Esophagus squamous epithelium (tissue), 5 donors: ENCODE measurements around the gene STAMBP. TPM values are rescaled to one million over a fixed set of nuclear protein-coding genes. Genes with fewer than 3 reads are reported as not detected.

Experiments used
- DNase-seq: peaks from one replicate; lab custom pipeline; 2025; lab: John Stamatoyannopoulos, UW
- H3K27ac ChIP-seq, 4 donors: fragments of 200-600 bp; sonication (generic); one replicate each; pipeline ENCODE4 v1.5.1; 2016 to 2019; ENCODE audit warnings: mild to moderate bottlenecking in 1 of 4
- H3K27me3 ChIP-seq, 4 donors: fragments of 200-600 bp; sonication (generic); 1 replicate in 3 of 4; 2 replicates in 1 of 4; pipeline versions ENCODE4 v1.5.1 to v1.6.0; 2017 to 2021; ENCODE audit warnings: antibody characterized with exemption in 1 of 4
- H3K36me3 ChIP-seq, 3 donors: fragments of 200-600 bp; sonication (generic); one replicate each; pipeline ENCODE4 v1.5.1; 2016 to 2019
- H3K4me1 ChIP-seq, 3 donors: fragments of 200-600 bp; sonication (generic); one replicate each; pipeline ENCODE4 v1.5.1; 2017 to 2019
- H3K4me3 ChIP-seq, 4 donors: fragments of 200-600 bp; sonication (generic); 1 replicate in 3 of 4; 2 replicates in 1 of 4; pipeline ENCODE4 v1.5.1; 2016 to 2019; ENCODE audit warnings: mild to moderate bottlenecking in 2 of 4, moderate library complexity in 1 of 4
- H3K9me3 ChIP-seq, 3 donors: fragments of 200-600 bp; sonication (generic); one replicate each; pipeline ENCODE4 v1.5.1; 2016 to 2019
- CTCF ChIP-seq, 6 experiments: fragments of 450-650 bp in 4 of 6; fragments of 200-600 bp in 2 of 6; sonication (generic) in 2 of 6; IDR thresholded peaks; one replicate each; pipeline ENCODE4 v1.5.1; 2016 to 2019; ENCODE audit warnings: antibody characterized with exemption in 6 of 6, mild to moderate bottlenecking in 4 of 6, moderate library complexity in 4 of 6
- POLR2A ChIP-seq, 4 donors: fragments of 450-650 bp; IDR thresholded peaks; one replicate each; pipeline ENCODE4 v1.6.1; 2017; ENCODE audit warnings: antibody characterized with exemption in 4 of 4, mild to moderate bottlenecking in 4 of 4, moderate library complexity in 3 of 4
- WGBS, 2 donors: methylation state at CpG; one replicate each; pipeline ENCODE4 v1.1.5; 2018; 5-methylcytosine and 5-hydroxymethylcytosine counted together
- intact Hi-C: fragments of 100-400 bp; cut with DNase I; formaldehyde crosslinking; loops from one replicate; pipeline ENCODE4 v1.15.0; 2022
- total RNA-seq, 4 donors: library from RNA; depleted of rRNA; stranded (reverse); fragments of >200 nt; gene quantifications; one replicate each; pipeline ENCODE4 v1.1.0, GENCODE V29; 2016
- donor health status: DM: yes; HTN: yes; CAD: no.

Gene STAMBP
- total RNA-seq, 4 donors from 2014 or later: 23.5 to 36.8 (median 32.5) TPM

GRCh38 chr2:73852020-73852419 lies 23.3 kb downstream of the STAMBP start:
- H3K4me1 ChIP-seq: peaks cover 0 to 5% (median 4%) of the 10 kb centered on the region in 3 donors
- H3K27me3 ChIP-seq: no peaks in the 10 kb centered on the region
- no peak for DNase-seq
- TF ChIP-seq POLR2A (IDR thresholded peaks at IDR 0.05): no peak
- no peak for TF ChIP-seq CTCF (IDR thresholded peaks at IDR 0.05)
- H3K4me3 ChIP-seq: no peak overlapping the region
- H3K9me3 ChIP-seq: no peaks in the 10 kb centered on the region
- peak overlapping the region in 1 of 4 donors; percentile 2 for H3K27ac ChIP-seq
- peaks cover 21 to 100% (median 46%) of the 10 kb centered on the region in 3 donors for H3K36me3 ChIP-seq
- intact Hi-C loops: no loop called here

- H3K4me1 ChIP-seq: peaks cover 0 to 5% (median 4%) of the 10 kb centered on the region in 3 donors
- H3K27me3 ChIP-seq: no peaks in the 10 kb centered on the region
- WGBS, 2 donors: 66 to 75% methylated on average over 2 of the region's 2 CpGs
- DNase-seq: no peak
- no peak overlapping the region for H3K4me3 ChIP-seq
- no peak overlapping the region for H3K27ac ChIP-seq
- TF ChIP-seq CTCF (IDR thresholded peaks at IDR 0.05) (no peak), POLR2A (IDR thresholded peaks at IDR 0.05) (no peak)
- peaks cover 18 to 97% (median 29%) of the 10 kb centered on the region in 3 donors for H3K36me3 ChIP-seq
- intact Hi-C loops: no loop called here
- no peaks in the 10 kb centered on the region for H3K9me3 ChIP-seq
These were observed 26.8 kb downstream of the STAMBP start for GRCh38 chr2:73855526-73855925.

- Histone ChIP-seq H3K36me3 (peaks cover 21 to 97% (median 25%) of the 10 kb centered on the region in 3 donors), H3K4me1 (peaks cover 0 to 5% (median 4%) of the 10 kb centered on the region in 3 donors), H3K27me3 (no peaks in the 10 kb centered on the region), H3K9me3 (no peaks in the 10 kb centered on the region), H3K27ac (no peak overlapping the region), H3K4me3 (no peak overlapping the region)
- intact Hi-C loops: no loop called here
- TF ChIP-seq POLR2A (IDR thresholded peaks at IDR 0.05) (no peak), CTCF (IDR thresholded peaks at IDR 0.05) (no peak)
- DNase-seq: no peak
These were observed 27.5 kb downstream of the STAMBP start for GRCh38 chr2:73856214-73856613.

- TF ChIP-seq CTCF (IDR thresholded peaks at IDR 0.05): no peak
- no peak for TF ChIP-seq POLR2A (IDR thresholded peaks at IDR 0.05)
- H3K4me3 ChIP-seq: no peak overlapping the region
- WGBS, 2 donors: 85 to 89% methylated on average over 6 of the region's 6 CpGs
- DNase-seq: no peak
- intact Hi-C loops: no loop called here
- H3K9me3 ChIP-seq: no peaks in the 10 kb centered on the region
- no peaks in the 10 kb centered on the region for H3K4me1 ChIP-seq
- H3K36me3 ChIP-seq: peaks cover 14 to 97% (median 29%) of the 10 kb centered on the region in 3 donors
- H3K27me3 ChIP-seq: no peaks in the 10 kb centered on the region
- no peak overlapping the region for H3K27ac ChIP-seq
These were observed 31.2 kb downstream of the STAMBP start for GRCh38 chr2:73859721-73860586.

GRCh38 chr2:73862987-73863386 lies 34.2 kb downstream of the STAMBP start:
- peaks cover 7 to 95% (median 23%) of the 10 kb centered on the region in 3 donors for H3K36me3 ChIP-seq
- WGBS, 2 donors: 47 to 78% methylated on average over 2 of the region's 2 CpGs

More at GRCh38 chr2:73862987-73863386, 34.2 kb downstream of the STAMBP start:
- no peak for TF ChIP-seq CTCF (IDR thresholded peaks at IDR 0.05)
- no peak for TF ChIP-seq POLR2A (IDR thresholded peaks at IDR 0.05)
- no peak for DNase-seq
- Histone ChIP-seq H3K4me1 (no peaks in the 10 kb centered on the region), H3K4me3 (no peak overlapping the region), H3K27ac (no peak overlapping the region), H3K9me3 (no peaks in the 10 kb centered on the region), H3K27me3 (no peaks in the 10 kb centered on the region)
- intact Hi-C loops: no loop called here
